Left hindlimb (tissue), 1 donor: ENCODE results near the gene PLOD1.
"Not testable (repeated sequence)": the region's sequence is repeated elsewhere in the genome, so short reads cannot be mapped to it uniquely, and the experiment has no call there.

Experiments
- DNase-seq: peaks from one replicate; pipeline ENCODE4 v3.0.0-alpha.2; 2018

Gene PLOD1

GRCh38 chr1:11934302-11935056, at the start of gene PLOD1:
Gene PLOD1 (plus strand): TSS chr1:11934717. CDS start chr1:11934780, 63 bp downstream.
- DNase-seq = peak; percentile 95

- DNase-seq = no peak
Measured at GRCh38 chr1:11885916-11886315, 48.6 kb upstream of the PLOD1 start.

GRCh38 chr1:11886986-11887665, 47.4 kb upstream of the PLOD1 start:
- no peak for DNase-seq

GRCh38 chr1:11887666-11888007, 46.9 kb upstream of the PLOD1 start:
- DNase-seq = no peak

- DNase-seq = no peak
Measured at GRCh38 chr1:11888206-11888876, 46.2 kb upstream of the PLOD1 start.

GRCh38 chr1:11888877-11889208, 45.7 kb upstream of the PLOD1 start:
- DNase-seq = no peak

GRCh38 chr1:11891433-11892186, 42.9 kb upstream of the PLOD1 start:
- DNase-seq = no peak

- DNase-seq = no peak
Measured at GRCh38 chr1:11893907-11894251, 40.6 kb upstream of the PLOD1 start.

GRCh38 chr1:11894501-11894900, 40.0 kb upstream of the PLOD1 start:
- DNase-seq = not testable (repeated sequence)

GRCh38 chr1:11898086-11898785, 36.3 kb upstream of the PLOD1 start:
- no peak for DNase-seq

GRCh38 chr1:11898831-11899467, 35.6 kb upstream of the PLOD1 start:
- no peak for DNase-seq

- DNase-seq = not testable (repeated sequence)
Measured at GRCh38 chr1:11901446-11901845, 33.1 kb upstream of the PLOD1 start.

GRCh38 chr1:11903210-11903609, 31.3 kb upstream of the PLOD1 start:
- no peak for DNase-seq

GRCh38 chr1:11904156-11904555, 30.4 kb upstream of the PLOD1 start:
- DNase-seq = not testable (repeated sequence)

- DNase-seq = no peak
Measured at GRCh38 chr1:11904978-11905377, 29.5 kb upstream of the PLOD1 start.

GRCh38 chr1:11906870-11907269, 27.6 kb upstream of the PLOD1 start:
- no peak for DNase-seq

GRCh38 chr1:11907275-11908094, 27.0 kb upstream of the PLOD1 start:
- peak; percentile 97 for DNase-seq

GRCh38 chr1:11908095-11908675, 26.3 kb upstream of the PLOD1 start:
- DNase-seq = no peak

- DNase-seq = not testable (repeated sequence)
Measured at GRCh38 chr1:11910914-11911228, 23.6 kb upstream of the PLOD1 start.

- DNase-seq = no peak
Measured at GRCh38 chr1:11912000-11912399, 22.5 kb upstream of the PLOD1 start.
